ENCODE data around the gene COBLL1.

- TF ChIP-seq POLR2AphosphoS5 (IDR thresholded peaks at IDR 0.05) (no peak), CTCF (IDR thresholded peaks at IDR 0.05) (no peak)
Measured at GRCh38 chr2:164792316-164793170, 49.1 kb downstream of the COBLL1 start.
